Stomach smooth muscle (tissue), 2 donors: ENCODE results near the gene GHITM.
A peak's percentile ranks its signal among the peaks of the same experiment; 100 is the strongest.

Source experiments
- H3K27ac ChIP-seq: one replicate; pipeline ENCODE4 v1.7.0; 2013; ENCODE audit warnings: mild to moderate bottlenecking, low read length, inconsistent platforms
- H3K27me3 ChIP-seq, 2 donors: one replicate each; pipeline ENCODE4 v1.7.0; 2013; ENCODE audit warnings: low read length in 2 of 2; ENCODE audit not compliant: insufficient read depth in 2 of 2, control insufficient read depth in 1 of 2
- H3K36me3 ChIP-seq, 2 donors: one replicate each; pipeline ENCODE4 v1.7.0; 2013; ENCODE audit warnings: low read length in 2 of 2; ENCODE audit not compliant: control insufficient read depth in 2 of 2, insufficient read depth in 2 of 2
- H3K4me1 ChIP-seq: one replicate; pipeline ENCODE4 v1.7.0; 2013; ENCODE audit warnings: low read length; ENCODE audit not compliant: control insufficient read depth, insufficient read depth
- H3K4me3 ChIP-seq, 2 donors: one replicate each; pipeline ENCODE4 v1.7.0; 2013; ENCODE audit warnings: low read length in 2 of 2
- H3K9ac ChIP-seq, 2 donors: one replicate each; pipeline ENCODE4 v1.7.0; 2013; ENCODE audit warnings: low read length in 2 of 2, mild to moderate bottlenecking in 1 of 2
- H3K9me3 ChIP-seq, 2 donors: one replicate each; pipeline ENCODE4 v1.7.0; 2013; ENCODE audit warnings: low read length in 2 of 2; ENCODE audit not compliant: control insufficient read depth in 2 of 2
- donor health status: healthy.
- donor health status: Pancreatic carcinoma.

The GHITM gene

DNA sequence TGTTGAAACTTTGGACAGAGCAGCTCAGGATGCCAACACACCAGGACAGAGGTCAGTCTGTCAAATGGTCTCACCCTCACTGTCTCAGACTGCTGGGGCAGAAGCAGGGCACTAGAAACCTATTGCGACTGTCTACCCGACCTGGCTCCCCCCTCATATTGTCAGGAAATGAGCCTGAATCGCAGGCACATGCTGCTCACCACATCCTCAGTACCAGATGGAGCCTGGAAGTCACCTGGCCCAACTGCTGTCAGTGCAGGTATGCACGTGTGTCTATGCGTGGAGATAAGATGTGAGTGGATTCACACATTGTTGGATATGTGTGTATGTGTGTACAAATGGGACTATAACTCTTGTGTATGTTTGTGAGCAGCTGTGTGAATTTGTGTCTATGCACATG is 51.8 kb downstream of the GHITM start:
- H3K9me3 ChIP-seq, result no peaks in the 10 kb centered on the region

GRCh38 chr10:84193327-84193726 is 54.0 kb downstream of the GHITM start:
- Histone ChIP-seq H3K9ac (no peak overlapping the region), H3K4me3 (no peak overlapping the region), H3K27me3 (peaks cover 28 to 36% of the 10 kb centered on the region in 2 donors), H3K4me1 (peaks cover 32% of the 10 kb centered on the region), H3K36me3 (no peaks in the 10 kb centered on the region), H3K9me3 (no peaks in the 10 kb centered on the region), H3K27ac (no peak overlapping the region)

More for the DNA sequence above, 51.8 kb downstream of the GHITM start:
- no peak overlapping the region for H3K9ac ChIP-seq
- H3K27ac ChIP-seq, result no peak overlapping the region
- no peaks in the 10 kb centered on the region for H3K36me3 ChIP-seq
- peaks cover 28 to 40% of the 10 kb centered on the region in 2 donors for H3K27me3 ChIP-seq
- no peak overlapping the region for H3K4me3 ChIP-seq
- peaks cover 17% of the 10 kb centered on the region for H3K4me1 ChIP-seq

DNA sequence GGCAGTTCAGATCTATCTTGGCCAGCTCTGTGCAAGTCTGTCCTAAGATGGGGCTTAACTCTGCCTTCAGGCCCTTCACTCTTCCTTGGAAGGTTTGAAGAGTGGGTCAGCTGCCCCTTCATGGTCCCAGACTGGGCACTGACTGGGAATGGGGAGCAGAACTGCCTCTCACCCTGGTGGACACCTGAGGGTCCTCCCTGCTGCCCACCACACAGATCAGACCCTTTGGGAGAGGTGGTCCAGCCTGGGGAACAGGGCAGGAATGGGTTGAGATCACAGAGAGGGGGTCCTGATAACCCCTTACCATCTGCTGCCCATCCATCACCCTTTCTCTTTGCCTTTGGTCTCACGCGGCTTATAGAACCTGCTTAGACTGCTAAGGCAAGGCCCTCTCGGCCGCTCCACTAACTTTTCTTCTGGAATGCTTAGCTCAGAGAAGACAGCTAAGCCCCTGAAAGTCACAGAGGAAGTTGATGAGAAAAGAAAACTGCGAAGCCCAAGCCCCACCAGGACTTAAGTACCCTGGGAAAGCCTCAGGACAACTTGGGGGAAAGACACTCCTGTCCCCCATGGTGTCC is 54.6 kb downstream of the GHITM start:
- H3K27ac ChIP-seq, result no peak overlapping the region
- peak overlapping the region; percentile 65 to 67 for H3K4me3 ChIP-seq
- no peaks in the 10 kb centered on the region for H3K9me3 ChIP-seq
- peaks cover 28 to 34% of the 10 kb centered on the region in 2 donors for H3K27me3 ChIP-seq
- peaks cover 32% of the 10 kb centered on the region for H3K4me1 ChIP-seq
- no peak overlapping the region for H3K9ac ChIP-seq
- H3K36me3 ChIP-seq, result no peaks in the 10 kb centered on the region

- H3K27me3 ChIP-seq, result peaks cover 28 to 34% of the 10 kb centered on the region in 2 donors
- H3K4me3 ChIP-seq, result peak within 1 kb of the TSS; percentile 65 to 67
- H3K36me3 ChIP-seq, result no peaks in the 10 kb centered on the region
- H3K9ac ChIP-seq, result no peak within 1 kb of the TSS
- H3K27ac ChIP-seq, result no peak within 1 kb of the TSS
- H3K9me3 ChIP-seq, result no peaks in the 10 kb centered on the region
- H3K4me1 ChIP-seq, result peaks cover 32% of the 10 kb centered on the region
These were observed 55.2 kb downstream of the GHITM start, which contains the start of gene CDHR1 for GRCh38 chr10:84194424-84195043. TSS of gene CDHR1 (plus strand) at chr10:84194537. CDS start at chr10:84194761, 224 bp downstream.

GRCh38 chr10:84195044-84195830 is 55.9 kb downstream of the GHITM start:
- peak overlapping the region; percentile 43 to 67 for H3K4me3 ChIP-seq
- no peak overlapping the region for H3K9ac ChIP-seq
- peaks cover 32% of the 10 kb centered on the region for H3K4me1 ChIP-seq
- H3K36me3 ChIP-seq, result no peaks in the 10 kb centered on the region
- no peak overlapping the region for H3K27ac ChIP-seq
- no peaks in the 10 kb centered on the region for H3K9me3 ChIP-seq
- peaks cover 28 to 34% of the 10 kb centered on the region in 2 donors for H3K27me3 ChIP-seq

DNA sequence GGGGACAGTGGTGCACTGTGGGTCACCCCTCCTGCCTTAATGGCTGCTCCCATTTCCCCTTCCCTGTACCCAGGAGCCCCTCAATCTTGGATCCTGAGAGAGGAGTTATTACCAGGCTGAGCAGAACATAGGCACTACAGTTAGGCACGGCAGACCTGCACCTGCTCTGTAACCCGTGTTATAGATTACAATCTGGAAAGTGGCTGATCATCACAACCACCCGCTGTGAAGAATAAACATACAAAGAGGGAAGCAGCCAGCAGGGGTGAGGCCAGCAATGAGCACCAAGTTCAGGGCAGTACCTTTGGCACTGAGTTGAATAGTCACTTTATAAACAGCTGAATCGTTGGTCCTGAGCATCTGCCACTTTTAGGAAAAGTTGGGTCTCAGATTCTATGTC is 56.8 kb downstream of the GHITM start:
- H3K4me1 ChIP-seq, result peaks cover 32% of the 10 kb centered on the region
- H3K36me3 ChIP-seq, result no peaks in the 10 kb centered on the region
- no peak overlapping the region for H3K4me3 ChIP-seq
- no peak overlapping the region for H3K27ac ChIP-seq
- H3K27me3 ChIP-seq, result peaks cover 25 to 32% of the 10 kb centered on the region in 2 donors
- H3K9me3 ChIP-seq, result no peaks in the 10 kb centered on the region
- no peak overlapping the region for H3K9ac ChIP-seq

DNA sequence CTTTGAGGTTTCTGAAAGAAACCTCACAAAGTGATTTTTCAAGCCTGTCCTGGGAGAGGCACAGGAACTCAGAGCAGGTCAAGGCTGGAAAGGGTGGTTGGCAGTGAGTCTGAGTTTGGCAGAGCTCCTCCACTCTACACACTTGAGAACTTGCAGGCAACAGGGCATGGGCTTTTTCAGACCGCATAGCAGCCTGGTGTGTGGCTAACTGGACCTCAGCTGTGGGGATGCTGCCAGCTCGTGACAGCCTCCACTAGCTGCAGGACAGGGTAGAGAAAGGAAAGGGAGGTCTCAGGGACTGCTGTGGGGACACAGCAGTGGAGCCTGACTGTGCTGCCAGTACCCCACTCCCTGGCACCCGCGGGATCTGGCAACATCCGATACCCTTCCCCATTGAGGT is 57.6 kb downstream of the GHITM start:
- peaks cover 32% of the 10 kb centered on the region for H3K4me1 ChIP-seq
- no peak overlapping the region for H3K4me3 ChIP-seq
- H3K9me3 ChIP-seq, result no peaks in the 10 kb centered on the region
- H3K9ac ChIP-seq, result no peak overlapping the region
- no peaks in the 10 kb centered on the region for H3K36me3 ChIP-seq
- peaks cover 24 to 25% of the 10 kb centered on the region in 2 donors for H3K27me3 ChIP-seq
- H3K27ac ChIP-seq, result no peak overlapping the region

DNA sequence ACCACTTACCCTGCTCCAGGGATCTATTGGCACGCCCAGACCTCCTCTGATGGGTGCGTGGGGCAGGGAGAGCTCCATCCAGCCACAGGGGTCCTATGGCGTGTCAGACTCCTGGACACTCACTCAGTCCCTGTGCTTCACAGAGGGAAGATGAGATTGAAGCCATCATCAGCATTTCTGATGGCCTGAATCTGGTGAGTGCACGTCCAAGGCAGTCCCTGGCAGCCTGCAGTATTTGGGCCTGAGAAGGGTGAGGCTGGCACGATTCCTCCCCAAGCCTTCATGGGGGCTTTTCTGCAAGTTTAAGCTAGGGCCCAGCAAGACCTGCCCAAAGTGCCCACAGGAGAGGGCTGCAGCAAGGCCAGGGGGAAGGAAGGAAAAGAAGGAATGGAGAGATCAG is 58.3 kb downstream of the GHITM start:
- Histone ChIP-seq H3K27me3 (peaks cover 24 to 25% of the 10 kb centered on the region in 2 donors), H3K27ac (no peak overlapping the region), H3K4me3 (no peak overlapping the region), H3K9me3 (no peaks in the 10 kb centered on the region), H3K9ac (no peak overlapping the region), H3K36me3 (no peaks in the 10 kb centered on the region), H3K4me1 (peaks cover 32% of the 10 kb centered on the region)

GRCh38 chr10:84198206-84198915 is 59.1 kb downstream of the GHITM start:
- Histone ChIP-seq H3K9me3 (no peaks in the 10 kb centered on the region), H3K4me1 (peaks cover 32% of the 10 kb centered on the region), H3K27me3 (peaks cover 21 to 23% of the 10 kb centered on the region in 2 donors)

DNA sequence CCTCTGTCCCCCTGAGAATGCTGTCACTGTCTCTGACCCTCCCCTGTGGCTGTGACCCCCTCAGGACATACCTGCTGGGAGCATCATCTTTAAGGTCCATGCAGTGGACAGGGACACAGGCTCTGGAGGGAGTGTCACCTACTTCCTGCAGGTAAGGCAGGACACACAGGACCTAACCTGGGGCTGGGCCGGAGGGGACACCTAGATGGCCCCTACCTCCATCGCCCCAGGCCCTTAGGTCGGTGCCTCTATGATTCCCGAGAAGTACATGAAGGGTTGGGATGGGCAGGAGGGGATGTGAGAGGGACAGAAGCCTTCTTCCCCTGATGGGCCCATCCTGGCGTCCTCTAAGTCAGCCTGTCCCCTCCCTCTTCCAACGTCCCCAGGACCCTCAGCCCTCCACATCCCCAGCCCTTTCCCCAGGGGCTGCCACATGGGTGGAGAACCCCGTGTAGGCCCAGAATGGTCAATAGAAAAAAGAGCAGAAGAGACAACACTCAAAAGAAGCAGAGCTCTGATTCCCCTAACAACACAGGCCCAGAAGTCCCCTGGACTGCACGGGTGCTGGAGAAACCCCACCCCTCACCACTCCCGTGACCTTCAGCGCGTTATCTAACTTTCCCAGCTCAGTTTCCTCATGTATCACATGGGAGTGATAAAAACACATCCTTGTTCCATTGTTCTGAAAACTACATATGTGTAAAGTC is 61.4 kb downstream of the GHITM start:
- Histone ChIP-seq H3K27me3 (peaks cover under 1 to 6% of the 10 kb centered on the region in 2 donors), H3K4me1 (peaks cover 20% of the 10 kb centered on the region), H3K36me3 (no peaks in the 10 kb centered on the region), H3K9me3 (no peaks in the 10 kb centered on the region), H3K9ac (no peak overlapping the region), H3K27ac (no peak overlapping the region), H3K4me3 (no peak overlapping the region)

More at GRCh38 chr10:84198206-84198915, 59.1 kb downstream of the GHITM start:
- no peak overlapping the region for H3K9ac ChIP-seq
- no peak overlapping the region for H3K27ac ChIP-seq
- H3K4me3 ChIP-seq, result no peak overlapping the region
- no peaks in the 10 kb centered on the region for H3K36me3 ChIP-seq
